GM12878 (cell line): Measurements from ENCODE around the gene PCSK9. TPM values are rescaled to one million over a fixed set of nuclear protein-coding genes. Genes with fewer than 3 reads are reported as not detected.

Experiments
- ATAC-seq: fragments of 200-7000 bp; cut with Tn5 transposase; 3 replicates; pipeline ENCODE4 v1.9.1; 2020; ENCODE audit warnings: mild to moderate bottlenecking, moderate library complexity
- BruUV-seq: library from RNA; stranded (reverse); fragments of 400-500 nt; replicated peaks from 2 replicates; lab custom pipeline; 2021; lab: Mats Ljungman, UMichigan
- CTCF ChIA-PET: fragments of 300-600 bp; sonication (Branson Sonifier 250); formaldehyde crosslinking; extraction: SDS; loops from one replicate; lab custom pipeline; 2021; ENCODE audit warnings: inconsistent platforms; lab: Yijun Ruan, JAX
- POLR2A ChIA-PET: fragments of 350-600 bp; formaldehyde crosslinking; extraction: SDS; loops from one replicate; lab custom pipeline; 2021; ENCODE audit warnings: inconsistent platforms; lab: Charles Lee
- RAD21 ChIA-PET: fragments of 300-600 bp; sonication (Branson Sonifier 250); formaldehyde crosslinking; loops from one replicate; lab custom pipeline; 2023; ENCODE audit warnings: antibody characterized with exemption; ENCODE audit not compliant: unreplicated experiment; lab: Charles Lee
- SMC1A ChIA-PET: fragments of 300-600 bp; sonication (Branson Sonifier 250); formaldehyde crosslinking; loops from one replicate; lab custom pipeline; 2023; ENCODE audit not compliant: unreplicated experiment, uncharacterized antibody; lab: Charles Lee
- DNase-seq: peaks from one replicate; pipeline ENCODE4 v3.0.0-alpha.2; 2011; ENCODE audit warnings: low read depth, low spot score
- FAIRE-seq: peaks from 3 replicates; lab custom pipeline; 2011; peaks lifted over from hg19 to GRCh38; lab: Jason Lieb, UNC
- H2AFZ ChIP-seq: 2 replicates; pipeline ENCODE4 v1.6.0; 2011; ENCODE audit warnings: low read depth, low read length, control low read depth; ENCODE audit not compliant: control insufficient read depth
- H3K27ac ChIP-seq: 2 replicates; pipeline ENCODE4 v1.5.1; 2011; ENCODE audit warnings: control low read depth; ENCODE audit not compliant: control insufficient read depth, insufficient read depth
- H3K27me3 ChIP-seq, 2 experiments: replicated peaks in 1 of 2; 2 replicates each; pipeline versions ENCODE4 v1.6.0 to v1.6.1; 2011; ENCODE audit warnings: low read length in 1 of 2; ENCODE audit not compliant: control insufficient read depth in 2 of 2, insufficient read depth in 2 of 2
- H3K36me3 ChIP-seq, 2 experiments: 2 replicates each; pipeline ENCODE4 v1.5.1; 2011; ENCODE audit warnings: low read length in 1 of 2; ENCODE audit not compliant: control insufficient read depth in 2 of 2, insufficient read depth in 2 of 2
- H3K4me1 ChIP-seq: 2 replicates; pipeline ENCODE4 v1.6.1; 2011; ENCODE audit warnings: mild to moderate bottlenecking, low read length, moderate library complexity, mixed read lengths; ENCODE audit not compliant: control insufficient read depth, insufficient read depth
- H3K4me2 ChIP-seq: 2 replicates; pipeline ENCODE4 v1.6.0; 2011; ENCODE audit warnings: control low read depth; ENCODE audit not compliant: control insufficient read depth, insufficient read depth
- H3K4me3 ChIP-seq: fragments of 200-600 bp; sonication (generic); 2 replicates; pipeline ENCODE4 v1.5.1; 2016
- H3K79me2 ChIP-seq: 2 replicates; pipeline ENCODE4 v1.6.0; 2011; ENCODE audit warnings: low read length; ENCODE audit not compliant: control insufficient read depth, insufficient read depth
- H3K9ac ChIP-seq: 2 replicates; pipeline ENCODE4 v1.8.0; 2011; ENCODE audit warnings: low read length, control low read depth, mixed read lengths; ENCODE audit not compliant: control insufficient read depth, insufficient read depth
- H3K9me3 ChIP-seq: replicated peaks from 3 replicates; pipeline ENCODE4 v1.5.1; 2011; ENCODE audit warnings: mild to moderate bottlenecking, low read length; ENCODE audit not compliant: control insufficient read depth, insufficient read depth
- H4K20me1 ChIP-seq: 2 replicates; pipeline ENCODE4 v1.6.0; 2011; ENCODE audit not compliant: control insufficient read depth, insufficient read depth
- BMI1 ChIP-seq: fragments of 450-650 bp; IDR thresholded peaks from 2 replicates; pipeline ENCODE4 v1.6.1; 2016; ENCODE audit warnings: mild to moderate bottlenecking, moderate library complexity, borderline replicate concordance
- EGR1 ChIP-seq, 2 experiments: IDR thresholded peaks; 1 replicate in 1 of 2; 2 replicates in 1 of 2; pipeline ENCODE4 v1.6.1; 2011 to 2012; ENCODE audit warnings: low read depth in 2 of 2, low read length in 2 of 2, borderline replicate concordance in 1 of 2, mild to moderate bottlenecking in 1 of 2, moderate library complexity in 1 of 2
- ESRRA ChIP-seq: IDR thresholded peaks from 2 replicates; pipeline ENCODE4 v1.6.1; 2012; ENCODE audit warnings: mild to moderate bottlenecking, low read length, improper control_type of control experiment
- FOXM1 ChIP-seq: IDR thresholded peaks from 2 replicates; pipeline ENCODE4 v1.6.1; 2012; ENCODE audit warnings: low read depth, mild to moderate bottlenecking, inconsistent platforms, low read length, moderate library complexity
- MYC ChIP-seq: IDR thresholded peaks from 2 replicates; pipeline ENCODE4 v1.6.1; 2011; ENCODE audit warnings: mild to moderate bottlenecking, low read length, moderate library complexity, inconsistent platforms; ENCODE audit not compliant: insufficient read depth, insufficient replicate concordance, insufficient read length, severe bottlenecking
- NR2C1 ChIP-seq: fragments of 450-650 bp; IDR thresholded peaks from 2 replicates; pipeline ENCODE4 v1.6.1; 2017; ENCODE audit warnings: antibody characterized with exemption, mild to moderate bottlenecking, moderate library complexity
- POLR2AphosphoS5 ChIP-seq: IDR thresholded peaks from 2 replicates; pipeline ENCODE4 v1.6.1; 2011; ENCODE audit warnings: mild to moderate bottlenecking, low read length, inconsistent platforms
- RAD21 ChIP-seq: IDR thresholded peaks from 2 replicates; pipeline ENCODE4 v1.6.1; 2011; ENCODE audit warnings: mild to moderate bottlenecking, low read depth, low read length, moderate library complexity; ENCODE audit not compliant: insufficient read depth
- RELA ChIP-seq: fragments of 450-650 bp; IDR thresholded peaks from 2 replicates; pipeline ENCODE4 v1.8.0; 2014; ENCODE audit warnings: borderline replicate concordance; ENCODE audit not compliant: partially characterized antibody
- SIN3A ChIP-seq: IDR thresholded peaks from 2 replicates; pipeline ENCODE4 v1.6.1; 2012; ENCODE audit warnings: low read depth, low read length, improper control_type of control experiment
- SIX5 ChIP-seq: IDR thresholded peaks from 2 replicates; pipeline ENCODE4 v1.6.1; 2011; ENCODE audit warnings: mild to moderate bottlenecking, low read depth, low read length, moderate library complexity; ENCODE audit not compliant: severe bottlenecking
- TARDBP ChIP-seq: IDR thresholded peaks from 2 replicates; pipeline ENCODE4 v1.6.1; 2016; ENCODE audit warnings: borderline replicate concordance
- ZNF217 ChIP-seq: fragments of 450-650 bp; IDR thresholded peaks from 2 replicates; pipeline ENCODE4 v1.6.1; 2017; ENCODE audit warnings: antibody characterized with exemption, mild to moderate bottlenecking
- ZZZ3 ChIP-seq: IDR thresholded peaks from 2 replicates; pipeline ENCODE4 v1.6.1; 2011; ENCODE audit warnings: low read depth; ENCODE audit not compliant: control insufficient read depth, insufficient read length
- WGBS: methylation state at CpG from one replicate; pipeline ENCODE4 v1.1.6; 2016; ENCODE audit warnings: low lambda C conversion rate; ENCODE audit not compliant: insufficient replicate concordance, insufficient coverage; ENCODE audit errors: missing lambda C conversion rate; 5-methylcytosine and 5-hydroxymethylcytosine counted together
- in situ Hi-C: fragments of 300-500 bp; cut with MboI; formaldehyde crosslinking; loops from 9 replicates; pipeline ENCODE4 v1.14.3; 2018; ENCODE audit warnings: mixed read lengths
- intact Hi-C: fragments of 100-400 bp; cut with micrococcal nuclease; formaldehyde crosslinking; loops from one replicate; pipeline ENCODE4 v1.14.2; 2022; ENCODE audit not compliant: unreplicated experiment
- polyA plus RNA-seq, 11 experiments: library from polyadenylated mRNA; depleted of rRNA in 4 of 11; unstranded in 6 of 11; stranded (reverse) in 5 of 11; fragments of >200 nt; fragmentation: Nextera tagmentation in 4 of 11; fragmentation: Illumina TruSeq in 1 of 11; extraction: Ambion mirVana in 4 of 11; extraction: Trizol in 1 of 11; gene quantifications; 1 replicate in 1 of 11; 2 replicates in 10 of 11; pipeline versions ENCODE4 v1.2.1 to v1.2.3, GENCODE V29; 2011 to 2016; ENCODE audit warnings: inconsistent platforms in 2 of 11, missing spikeins in 2 of 11, low read depth in 1 of 11
- total RNA-seq, 4 experiments: library from RNA; depleted of rRNA in 3 of 4; stranded (reverse); fragments of >200 nt in 3 of 4; fragmentation: Illumina TruSeq in 1 of 4; extraction: Trizol in 1 of 4; gene quantifications; 2 replicates each; pipeline versions ENCODE4 v1.2.1 to v1.2.3, GENCODE V29; 2013 to 2021
- TF ChIP-seq, protein P1 (sequence below): IDR thresholded peaks from 2 replicates; pipeline ENCODE4 v1.6.1; 2012; ENCODE audit warnings: mild to moderate bottlenecking, low read depth, low read length
- TF ChIP-seq, protein P2 (sequence below): IDR thresholded peaks from 2 replicates; pipeline ENCODE4 v1.6.1; 2012; ENCODE audit warnings: low read depth, low read length, improper control_type of control experiment

Gene PCSK9
- total and polyA plus RNA-seq, 10 of the 15 experiments (the other 5 are each of a cell fraction or from before 2014, with no cell fraction given), result 0.03 to 0.15 TPM; not detected in 8

DNA sequence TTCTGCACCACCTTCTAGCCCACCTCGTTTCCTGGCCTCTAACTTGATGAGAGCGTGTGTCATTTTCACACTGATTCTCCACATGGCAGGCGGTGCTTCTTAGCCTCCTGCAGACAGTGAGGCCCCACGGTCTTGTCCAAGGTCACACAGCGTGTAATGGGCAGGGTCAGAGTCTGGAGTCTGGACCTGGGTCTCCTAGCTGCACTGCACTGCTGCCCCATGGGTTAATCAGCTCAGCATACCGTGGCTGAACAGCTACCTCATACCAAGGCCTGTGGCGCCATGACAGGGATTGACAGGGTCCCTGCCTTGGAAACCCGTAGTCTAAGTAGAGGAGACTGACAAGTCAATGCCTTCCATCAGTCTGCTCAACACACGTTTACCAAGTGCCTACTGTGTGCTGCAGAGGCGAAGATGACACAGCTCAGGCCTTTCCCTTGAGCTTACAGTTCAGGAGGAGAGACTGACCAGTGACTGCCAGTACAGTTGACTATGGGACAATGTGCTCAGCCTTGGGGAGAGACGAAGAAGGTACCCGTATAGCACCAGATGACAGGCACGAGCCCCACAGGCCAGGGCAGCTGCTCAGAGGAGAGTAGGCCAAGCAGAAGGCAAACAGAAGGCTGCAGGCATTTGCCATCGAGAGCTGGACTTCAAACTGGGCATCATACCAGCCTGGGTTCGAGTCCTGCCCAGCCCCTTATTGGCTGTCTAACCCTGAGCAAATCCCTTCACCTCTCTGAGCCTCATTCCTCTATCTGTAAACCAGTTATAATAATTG is 5.5 kb downstream of the PCSK9 start:
- CTCF ChIA-PET, result interaction anchor here (1.3 kb wide), 1 partner anchor 100 kb away, joined by 3 read pairs; no protein-coding TSS in a partner anchor

DNA sequence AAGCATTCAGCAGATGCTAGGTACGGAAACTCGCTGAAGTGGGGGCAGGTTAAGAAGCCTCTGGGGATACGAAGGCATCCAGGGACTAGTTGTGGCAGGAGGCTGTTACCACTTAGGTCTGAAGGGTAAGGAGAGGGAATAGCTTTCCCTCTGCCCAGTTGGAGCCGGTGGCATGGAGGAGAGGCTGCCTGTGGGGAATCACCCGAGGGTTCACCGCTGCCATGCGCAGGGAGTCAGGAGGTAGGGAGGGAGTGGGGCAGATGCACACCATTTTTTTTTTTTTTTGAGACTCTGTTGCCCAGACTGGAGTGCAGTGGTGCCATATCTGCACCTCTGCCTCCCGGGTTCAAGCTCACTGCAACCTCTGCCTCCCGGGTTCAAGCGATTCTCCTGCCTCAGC is 6.1 kb downstream of the PCSK9 start:
- no peaks in the 10 kb centered on the region for H3K79me2 ChIP-seq
- no peaks in the 10 kb centered on the region for H3K36me3 ChIP-seq
- H3K4me2 ChIP-seq, result no peak overlapping the region
- CTCF ChIA-PET, result interaction anchor here (1.3 kb wide), 1 partner anchor 100 kb away, joined by 3 read pairs; no protein-coding TSS in a partner anchor
- no peaks in the 10 kb centered on the region for H3K9me3 ChIP-seq
- FAIRE-seq, result no peak
- DNase-seq, result no peak
- H4K20me1 ChIP-seq, result no peaks in the 10 kb centered on the region
- H3K9ac ChIP-seq, result no peak overlapping the region
- POLR2A ChIA-PET, result no interaction called here
- SMC1A ChIA-PET, result no interaction called here
- H3K27ac ChIP-seq, result no peak overlapping the region
- 54% methylated on average over 10 of the region's 10 CpGs for whole genome bisulfite sequencing
- no peaks in the 10 kb centered on the region for H3K4me1 ChIP-seq
- H3K27me3 ChIP-seq, result peaks cover 4 to 10% of the 10 kb centered on the region in 2 experiments; a peak in 3 of 4 replicates
- H3K4me3 ChIP-seq, result no peak overlapping the region
- ATAC-seq, result no peak
- RAD21 ChIA-PET, result no interaction called here
- H2AFZ ChIP-seq, result no peak overlapping the region
- intact Hi-C loops (no loop called here), in situ Hi-C loops (no loop called here)
- BruUV-seq, result no TSS peak
- TF ChIP-seq BMI1 (no peak), MYC (no peak), NR2C1 (no peak), ZZZ3 (no peak), SIX5 (no peak), RAD21 (no peak), POLR2AphosphoS5 (no peak), RELA (no peak)
- TF ChIP-seq, protein P1, sequence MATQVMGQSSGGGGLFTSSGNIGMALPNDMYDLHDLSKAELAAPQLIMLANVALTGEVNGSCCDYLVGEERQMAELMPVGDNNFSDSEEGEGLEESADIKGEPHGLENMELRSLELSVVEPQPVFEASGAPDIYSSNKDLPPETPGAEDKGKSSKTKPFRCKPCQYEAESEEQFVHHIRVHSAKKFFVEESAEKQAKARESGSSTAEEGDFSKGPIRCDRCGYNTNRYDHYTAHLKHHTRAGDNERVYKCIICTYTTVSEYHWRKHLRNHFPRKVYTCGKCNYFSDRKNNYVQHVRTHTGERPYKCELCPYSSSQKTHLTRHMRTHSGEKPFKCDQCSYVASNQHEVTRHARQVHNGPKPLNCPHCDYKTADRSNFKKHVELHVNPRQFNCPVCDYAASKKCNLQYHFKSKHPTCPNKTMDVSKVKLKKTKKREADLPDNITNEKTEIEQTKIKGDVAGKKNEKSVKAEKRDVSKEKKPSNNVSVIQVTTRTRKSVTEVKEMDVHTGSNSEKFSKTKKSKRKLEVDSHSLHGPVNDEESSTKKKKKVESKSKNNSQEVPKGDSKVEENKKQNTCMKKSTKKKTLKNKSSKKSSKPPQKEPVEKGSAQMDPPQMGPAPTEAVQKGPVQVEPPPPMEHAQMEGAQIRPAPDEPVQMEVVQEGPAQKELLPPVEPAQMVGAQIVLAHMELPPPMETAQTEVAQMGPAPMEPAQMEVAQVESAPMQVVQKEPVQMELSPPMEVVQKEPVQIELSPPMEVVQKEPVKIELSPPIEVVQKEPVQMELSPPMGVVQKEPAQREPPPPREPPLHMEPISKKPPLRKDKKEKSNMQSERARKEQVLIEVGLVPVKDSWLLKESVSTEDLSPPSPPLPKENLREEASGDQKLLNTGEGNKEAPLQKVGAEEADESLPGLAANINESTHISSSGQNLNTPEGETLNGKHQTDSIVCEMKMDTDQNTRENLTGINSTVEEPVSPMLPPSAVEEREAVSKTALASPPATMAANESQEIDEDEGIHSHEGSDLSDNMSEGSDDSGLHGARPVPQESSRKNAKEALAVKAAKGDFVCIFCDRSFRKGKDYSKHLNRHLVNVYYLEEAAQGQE, result no peak

More for the DNA sequence above, 5.5 kb downstream of the PCSK9 start:
- intact Hi-C loops, result no loop called here
- no peaks in the 10 kb centered on the region for H3K36me3 ChIP-seq
- no peak for TF ChIP-seq TARDBP
- TF ChIP-seq SIN3A, result no peak
- no peak for TF ChIP-seq ZNF217
- no peak for TF ChIP-seq EGR1 (IDR thresholded peaks at IDR 0.05; ENCODE audit: borderline replicate concordance in 1 of 2, low read depth in 2 of 2, low read length in 2 of 2)
- TF ChIP-seq FOXM1, result no peak
- no peak for TF ChIP-seq BMI1
- TF ChIP-seq, protein P2, sequence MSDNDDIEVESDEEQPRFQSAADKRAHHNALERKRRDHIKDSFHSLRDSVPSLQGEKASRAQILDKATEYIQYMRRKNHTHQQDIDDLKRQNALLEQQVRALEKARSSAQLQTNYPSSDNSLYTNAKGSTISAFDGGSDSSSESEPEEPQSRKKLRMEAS, result no peak
- TF ChIP-seq ESRRA, result no peak
- TF ChIP-seq, all 136 proteins: peak for 0
- H2AFZ ChIP-seq, result no peak overlapping the region
- H3K9me3 ChIP-seq, result no peaks in the 10 kb centered on the region
- H3K27me3 ChIP-seq, result peaks cover 2 to 8% of the 10 kb centered on the region in 2 experiments; a peak in 2 of 4 replicates
- H3K79me2 ChIP-seq, result no peaks in the 10 kb centered on the region
- 34% methylated on average over 15 of the region's 15 CpGs for WGBS
- no peak overlapping the region for H3K27ac ChIP-seq
- SMC1A ChIA-PET, result no interaction called here
- DNase-seq (no peak), ATAC-seq (no peak), FAIRE-seq (no peak)
- POLR2A ChIA-PET, result no interaction called here
- H3K4me1 ChIP-seq, result no peaks in the 10 kb centered on the region
- in situ Hi-C loops, result no loop called here
- RAD21 ChIA-PET, result no interaction called here
- no peak overlapping the region for H3K9ac ChIP-seq
- no peak overlapping the region for H3K4me2 ChIP-seq
- no TSS peak for BruUV-seq
- no peaks in the 10 kb centered on the region for H4K20me1 ChIP-seq
- no peak overlapping the region for H3K4me3 ChIP-seq
